ACHN (cell line): ENCODE data around the gene DBH.

ENCODE experiments used
- DNase-seq: peaks from one replicate; pipeline ENCODE4 v3.0.0-alpha.2; 2015
- in situ Hi-C: cut with HindIII; loops from 2 replicates; pipeline ENCODE4 v1.10.0; 2017; ENCODE audit warnings: low sequenced_read_pairs, low pct_ligation_motif_present, low pct_unique_long_range_greater_than_20kb

DBH gene

GRCh38 chr9:133687856-133688761 is 51.9 kb downstream of the DBH start:
- in situ Hi-C loops: no loop called here
- DNase-seq: no peak

GRCh38 chr9:133689151-133689763 is 53.1 kb downstream of the DBH start:
- DNase-seq: no peak
- in situ Hi-C loops: no loop called here

GRCh38 chr9:133690081-133690561 is 54.0 kb downstream of the DBH start:
- no peak for DNase-seq
- in situ Hi-C loops: no loop called here

GRCh38 chr9:133691191-133691590 is 55.0 kb downstream of the DBH start:
- in situ Hi-C loops: no loop called here
- DNase-seq: no peak

GRCh38 chr9:133691626-133692363 is 55.6 kb downstream of the DBH start:
- in situ Hi-C loops: no loop called here
- DNase-seq: no peak

GRCh38 chr9:133692364-133692985 is 56.3 kb downstream of the DBH start:
- in situ Hi-C loops: no loop called here

GRCh38 chr9:133693116-133693515 is 57.0 kb downstream of the DBH start:
- DNase-seq: no peak
- in situ Hi-C loops: no loop called here

More at GRCh38 chr9:133692364-133692985, 56.3 kb downstream of the DBH start:
- no peak for DNase-seq

GRCh38 chr9:133693703-133694529 is 57.8 kb downstream of the DBH start:
- DNase-seq: no peak
- in situ Hi-C loops: no loop called here

- DNase-seq: no peak
- in situ Hi-C loops: no loop called here
These were observed 58.5 kb downstream of the DBH start for GRCh38 chr9:133694686-133695085.

GRCh38 chr9:133696071-133696472 is 59.9 kb downstream of the DBH start:
- no peak for DNase-seq
- in situ Hi-C loops: no loop called here

GRCh38 chr9:133699546-133699945 is 63.4 kb downstream of the DBH start:
- no peak for DNase-seq
- in situ Hi-C loops: no loop called here

- in situ Hi-C loops: no loop called here
- no peak for DNase-seq
These were observed 64.7 kb downstream of the DBH start for GRCh38 chr9:133700819-133701320.

- in situ Hi-C loops: no loop called here
- no peak for DNase-seq
These were observed 65.3 kb downstream of the DBH start for GRCh38 chr9:133701321-133701980.

- in situ Hi-C loops: no loop called here
- DNase-seq: no peak
These were observed 66.0 kb downstream of the DBH start for GRCh38 chr9:133701981-133702797.

GRCh38 chr9:133702798-133703590 is 66.8 kb downstream of the DBH start:
- no peak for DNase-seq
- in situ Hi-C loops: no loop called here
